SK-N-SH (cell line): ENCODE measurements around the gene NPR1.

ENCODE experiments used
- EZH2phosphoT487 ChIP-seq: fragments of 200-600 bp; sonication (generic); IDR thresholded peaks from 2 replicates; pipeline ENCODE4 v1.6.1; 2017; ENCODE audit warnings: low read depth, mixed run types, mild to moderate bottlenecking, antibody characterized with exemption, moderate library complexity, borderline replicate concordance
- POLR2AphosphoS5 ChIP-seq: IDR thresholded peaks from 2 replicates; pipeline ENCODE4 v1.6.1; 2012; ENCODE audit warnings: low read depth, low read length
- TF ChIP-seq, protein P1 (sequence below): fragments of 200-600 bp; sonication (generic); IDR thresholded peaks from 2 replicates; pipeline ENCODE4 v1.6.1; 2017; ENCODE audit warnings: antibody characterized with exemption, mild to moderate bottlenecking, moderate library complexity

- TF ChIP-seq, protein P1, sequence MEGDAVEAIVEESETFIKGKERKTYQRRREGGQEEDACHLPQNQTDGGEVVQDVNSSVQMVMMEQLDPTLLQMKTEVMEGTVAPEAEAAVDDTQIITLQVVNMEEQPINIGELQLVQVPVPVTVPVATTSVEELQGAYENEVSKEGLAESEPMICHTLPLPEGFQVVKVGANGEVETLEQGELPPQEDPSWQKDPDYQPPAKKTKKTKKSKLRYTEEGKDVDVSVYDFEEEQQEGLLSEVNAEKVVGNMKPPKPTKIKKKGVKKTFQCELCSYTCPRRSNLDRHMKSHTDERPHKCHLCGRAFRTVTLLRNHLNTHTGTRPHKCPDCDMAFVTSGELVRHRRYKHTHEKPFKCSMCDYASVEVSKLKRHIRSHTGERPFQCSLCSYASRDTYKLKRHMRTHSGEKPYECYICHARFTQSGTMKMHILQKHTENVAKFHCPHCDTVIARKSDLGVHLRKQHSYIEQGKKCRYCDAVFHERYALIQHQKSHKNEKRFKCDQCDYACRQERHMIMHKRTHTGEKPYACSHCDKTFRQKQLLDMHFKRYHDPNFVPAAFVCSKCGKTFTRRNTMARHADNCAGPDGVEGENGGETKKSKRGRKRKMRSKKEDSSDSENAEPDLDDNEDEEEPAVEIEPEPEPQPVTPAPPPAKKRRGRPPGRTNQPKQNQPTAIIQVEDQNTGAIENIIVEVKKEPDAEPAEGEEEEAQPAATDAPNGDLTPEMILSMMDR = no peak
- no peak for TF ChIP-seq POLR2AphosphoS5
- TF ChIP-seq EZH2phosphoT487 = no peak
Observed at GRCh38 chr1:153643100-153643499, 35.4 kb upstream of the NPR1 start.
